Urinary bladder (tissue), 4 donors: ENCODE data around the gene NOL4L. TPM values are rescaled to one million over a fixed set of nuclear protein-coding genes. Genes with fewer than 3 reads are reported as not detected.
"Not testable (repeated sequence)": the region's sequence is repeated elsewhere in the genome, so short reads cannot be mapped to it uniquely, and the experiment has no call there.

Source experiments
- DNase-seq: peaks from one replicate; pipeline ENCODE4 v3.0.0-alpha.2; 2015; ENCODE audit errors: extremely low spot score
- H3K27ac ChIP-seq: one replicate; pipeline ENCODE4 v1.5.1; 2013; ENCODE audit warnings: low read depth, mild to moderate bottlenecking, moderate library complexity
- H3K36me3 ChIP-seq: one replicate; pipeline ENCODE4 v1.6.1; 2013; ENCODE audit warnings: mild to moderate bottlenecking, moderate library complexity; ENCODE audit not compliant: insufficient read depth
- H3K4me1 ChIP-seq: one replicate; pipeline ENCODE4 v1.6.1; 2013; ENCODE audit warnings: mild to moderate bottlenecking, moderate library complexity; ENCODE audit not compliant: insufficient read depth
- H3K4me3 ChIP-seq: one replicate; pipeline ENCODE4 v1.5.1; 2013; ENCODE audit warnings: low read depth, low read length
- WGBS: extraction: QIAGEN DNeasy Blood & Tissue Kit; methylation state at CpG from one replicate; pipeline ENCODE4 v1.1.7; 2013; 5-methylcytosine and 5-hydroxymethylcytosine counted together
- polyA plus RNA-seq: library from polyadenylated mRNA; stranded (reverse); fragments of 200-250 nt; gene quantifications from one replicate; pipeline ENCODE4 v1.2.3, GENCODE V29; 2013
- total RNA-seq: library from RNA; depleted of rRNA; stranded (reverse); fragments of >200 nt; gene quantifications from one replicate; pipeline ENCODE4 v1.2.3, GENCODE V29; 2014
- donor health status: healthy with polysubstance abuse.
- donor health status: healthy.

NOL4L gene
- total and polyA plus RNA-seq, 2 donors: 9.1 to 11.5 TPM

GRCh38 chr20:32497589-32498224 lies 87.4 kb downstream of the NOL4L start:
- Histone ChIP-seq H3K4me3 (no peak overlapping the region), H3K4me1 (no peaks in the 10 kb centered on the region), H3K27ac (no peak overlapping the region), H3K36me3 (no peaks in the 10 kb centered on the region)
- no peak for DNase-seq
- 59% methylated on average over 13 of the region's 13 CpGs for WGBS

DNA sequence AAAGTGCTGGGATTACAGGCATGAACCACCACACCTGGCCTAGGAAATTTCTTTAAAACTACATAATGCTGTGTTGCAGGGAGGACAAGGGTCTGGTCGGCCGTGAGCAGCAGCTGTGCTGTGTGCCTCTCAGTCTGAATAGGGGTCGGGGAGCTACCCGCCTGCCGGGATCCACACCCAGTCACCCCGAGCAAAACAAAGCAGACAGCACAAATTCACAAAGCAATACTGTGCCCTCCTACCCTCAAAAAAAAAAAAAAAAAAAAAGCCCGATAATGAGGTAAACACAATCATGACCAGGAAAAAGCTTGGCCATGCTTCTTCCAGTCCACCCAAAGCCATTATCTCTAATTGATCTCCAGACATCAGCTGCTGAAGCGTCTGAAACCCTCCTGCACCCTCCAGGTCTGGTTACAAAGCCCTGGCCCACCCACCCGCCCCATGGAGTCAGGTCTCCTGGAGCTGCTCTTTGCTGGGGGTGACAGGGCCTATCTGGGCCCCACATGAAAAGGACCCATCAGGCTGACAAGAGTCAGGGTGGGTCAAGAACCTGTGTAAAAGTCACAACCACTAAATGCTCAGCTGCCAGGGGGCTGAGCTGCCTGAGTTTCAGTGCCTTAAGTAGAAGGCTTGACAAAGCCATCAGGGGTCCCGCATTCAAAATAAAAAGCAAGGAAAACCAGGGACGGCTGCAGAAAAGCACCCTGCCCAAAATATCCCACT lies 88.2 kb downstream of the NOL4L start:
- Histone ChIP-seq H3K36me3 (no peaks in the 10 kb centered on the region), H3K4me3 (no peak overlapping the region), H3K4me1 (no peaks in the 10 kb centered on the region), H3K27ac (no peak overlapping the region)
- 79% methylated on average over 11 of the region's 11 CpGs for WGBS
- DNase-seq: no peak

DNA sequence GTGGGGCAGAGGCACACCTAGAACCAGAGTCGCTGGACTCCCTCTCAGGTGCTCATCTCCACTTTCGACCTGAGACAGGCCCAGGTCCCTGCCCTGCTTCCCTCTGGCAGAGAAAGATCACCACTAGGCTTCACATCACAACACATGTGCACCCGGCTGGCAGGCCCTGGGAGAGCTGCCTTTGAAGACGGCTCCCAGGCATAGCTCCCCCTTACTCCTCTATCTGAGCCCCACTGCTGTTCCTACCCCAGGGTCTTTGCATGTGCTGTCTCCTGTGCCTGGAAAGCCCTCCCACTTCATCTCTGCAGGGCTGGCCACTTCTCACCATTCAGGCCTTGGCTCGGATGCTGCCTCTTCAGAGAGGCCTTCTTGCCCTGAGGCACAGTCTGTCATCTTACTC lies 89.2 kb downstream of the NOL4L start:
- Histone ChIP-seq H3K4me3 (no peak overlapping the region), H3K4me1 (no peaks in the 10 kb centered on the region), H3K27ac (no peak overlapping the region), H3K36me3 (no peaks in the 10 kb centered on the region)
- 96% methylated on average over 5 of the region's 5 CpGs for WGBS
- DNase-seq: no peak

DNA sequence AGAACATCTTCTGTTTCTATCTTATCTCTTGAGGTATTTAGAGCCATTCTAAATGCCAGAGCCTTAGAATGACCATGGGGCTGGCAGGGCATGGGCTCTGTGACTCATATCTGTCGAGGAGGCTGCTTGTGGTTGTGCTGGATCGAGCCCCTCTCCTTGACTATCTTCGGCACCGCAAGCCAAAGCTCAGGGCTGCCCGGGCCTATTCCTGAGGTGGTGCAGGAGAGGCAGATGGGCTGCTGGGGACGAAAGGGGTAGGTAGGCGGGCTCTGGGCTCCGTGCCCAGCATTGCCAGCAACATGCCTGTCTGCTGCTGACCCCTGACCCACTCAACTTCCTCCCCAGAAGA lies 89.9 kb downstream of the NOL4L start:
- WGBS: 76% methylated on average over 8 of the region's 8 CpGs

GRCh38 chr20:32494483-32495216 lies 90.5 kb downstream of the NOL4L start:
- Histone ChIP-seq H3K4me3 (no peak overlapping the region), H3K4me1 (no peaks in the 10 kb centered on the region), H3K27ac (no peak overlapping the region), H3K36me3 (no peaks in the 10 kb centered on the region)
- 88% methylated on average over 11 of the region's 11 CpGs for WGBS
- DNase-seq: no peak

More for the DNA sequence above, 89.9 kb downstream of the NOL4L start:
- H3K36me3 ChIP-seq: no peaks in the 10 kb centered on the region
- no peak overlapping the region for H3K4me3 ChIP-seq
- H3K4me1 ChIP-seq: no peaks in the 10 kb centered on the region
- H3K27ac ChIP-seq: no peak overlapping the region
- no peak for DNase-seq

DNA sequence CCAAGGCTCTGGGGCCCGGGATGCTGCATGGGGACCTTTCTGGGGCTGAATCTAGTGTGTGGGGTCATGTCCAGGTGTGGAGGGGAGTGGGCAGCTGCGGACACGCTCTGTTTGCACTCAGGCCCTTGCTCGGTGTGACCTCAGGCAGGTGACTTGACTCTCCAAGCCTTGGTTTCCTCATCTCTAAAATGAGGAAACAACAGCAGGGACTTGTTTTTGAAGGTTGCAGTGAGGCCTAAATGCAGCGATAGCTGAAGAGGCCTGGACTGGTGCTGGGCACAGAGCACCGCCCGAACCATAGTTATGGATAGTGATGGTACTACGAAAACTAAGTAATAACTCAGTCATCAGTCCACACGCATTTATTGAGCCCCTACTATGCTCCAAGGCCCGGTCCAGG lies 91.8 kb downstream of the NOL4L start:
- 96% methylated on average over 10 of the region's 10 CpGs for WGBS
- Histone ChIP-seq H3K36me3 (no peaks in the 10 kb centered on the region), H3K27ac (no peak overlapping the region), H3K4me3 (no peak overlapping the region), H3K4me1 (no peaks in the 10 kb centered on the region)
- no peak for DNase-seq

- not testable (repeated sequence) for DNase-seq
These were observed 93.4 kb downstream of the NOL4L start for GRCh38 chr20:32491764-32492151.

DNA sequence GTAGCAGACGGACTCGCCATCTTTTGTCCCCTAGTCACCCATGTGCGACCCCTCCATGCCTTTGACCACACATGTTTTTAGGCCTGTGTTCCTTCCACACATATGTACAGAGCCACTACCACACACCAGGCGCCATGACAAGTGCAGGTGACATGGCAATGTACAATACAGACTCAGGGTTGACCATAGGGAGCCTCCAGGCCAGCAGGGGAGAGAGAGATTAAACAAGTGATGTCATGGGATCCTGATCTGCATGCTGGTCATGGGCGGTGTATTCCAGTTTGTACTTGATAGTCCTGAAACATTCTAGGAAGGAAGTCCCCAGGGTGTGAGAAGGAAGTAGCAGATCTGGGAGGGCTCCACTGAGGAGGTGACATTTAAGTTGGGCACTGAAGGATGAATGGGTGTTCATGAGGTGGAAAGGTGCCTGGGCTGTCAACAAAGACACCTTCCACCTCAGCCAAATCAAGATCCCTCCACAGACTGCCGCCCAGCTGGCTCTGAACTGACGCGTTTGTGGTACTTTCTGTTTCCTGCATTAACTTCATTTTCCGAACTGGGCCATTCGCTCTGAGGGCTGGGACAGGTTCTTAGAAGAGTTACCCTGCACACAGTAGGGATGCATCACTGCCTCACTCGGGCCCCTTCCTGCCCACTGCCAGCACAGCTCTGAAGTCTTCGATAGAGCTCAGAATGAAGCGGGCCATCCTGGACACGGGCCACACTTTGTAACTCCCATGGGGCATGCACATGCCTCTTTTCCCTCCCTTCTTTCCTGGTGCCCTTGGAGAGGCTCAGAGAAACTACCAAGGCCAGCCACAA lies 94.0 kb downstream of the NOL4L start:
- no peak overlapping the region for H3K27ac ChIP-seq
- no peaks in the 10 kb centered on the region for H3K36me3 ChIP-seq
- 97% methylated on average over 14 of the region's 14 CpGs for WGBS
- no peak overlapping the region for H3K4me3 ChIP-seq
- no peaks in the 10 kb centered on the region for H3K4me1 ChIP-seq
- no peak for DNase-seq

More at GRCh38 chr20:32491764-32492151, 93.4 kb downstream of the NOL4L start:
- WGBS: 94% methylated on average over 3 of the region's 3 CpGs
- H3K36me3 ChIP-seq, H3K4me3 ChIP-seq, H3K27ac ChIP-seq, H3K4me1 ChIP-seq: not testable (repeated sequence)

- Histone ChIP-seq H3K4me3 (no peak overlapping the region), H3K36me3 (no peaks in the 10 kb centered on the region), H3K4me1 (no peaks in the 10 kb centered on the region), H3K27ac (no peak overlapping the region)
- 97% methylated on average over 7 of the region's 7 CpGs for WGBS
- no peak for DNase-seq
These were observed 96.9 kb downstream of the NOL4L start for GRCh38 chr20:32488066-32488838.

DNA sequence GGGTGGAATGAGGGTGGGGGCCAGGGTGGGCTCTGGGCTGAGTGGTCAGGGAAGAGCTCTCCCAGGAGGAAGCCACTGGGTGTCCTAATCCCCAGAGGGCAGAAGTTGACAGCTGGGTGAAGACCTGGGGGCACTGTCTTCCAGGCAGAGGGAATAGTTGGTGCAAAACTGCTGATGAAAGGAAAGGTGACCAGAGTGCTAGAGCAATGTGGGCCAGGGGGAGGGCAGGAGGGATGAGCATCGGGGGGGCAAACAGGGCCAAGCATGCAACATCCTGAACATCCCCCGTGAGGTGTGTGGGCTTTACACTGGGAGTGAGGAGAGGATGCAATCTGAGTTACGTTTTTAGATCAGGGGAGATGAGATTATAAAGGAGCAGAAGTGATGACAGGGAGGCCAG lies 97.8 kb downstream of the NOL4L start:
- 88% methylated on average over 3 of the region's 3 CpGs for WGBS
- H3K27ac ChIP-seq: no peak overlapping the region
- H3K36me3 ChIP-seq: no peaks in the 10 kb centered on the region
- no peak for DNase-seq
- H3K4me1 ChIP-seq: no peaks in the 10 kb centered on the region
- no peak overlapping the region for H3K4me3 ChIP-seq

DNA sequence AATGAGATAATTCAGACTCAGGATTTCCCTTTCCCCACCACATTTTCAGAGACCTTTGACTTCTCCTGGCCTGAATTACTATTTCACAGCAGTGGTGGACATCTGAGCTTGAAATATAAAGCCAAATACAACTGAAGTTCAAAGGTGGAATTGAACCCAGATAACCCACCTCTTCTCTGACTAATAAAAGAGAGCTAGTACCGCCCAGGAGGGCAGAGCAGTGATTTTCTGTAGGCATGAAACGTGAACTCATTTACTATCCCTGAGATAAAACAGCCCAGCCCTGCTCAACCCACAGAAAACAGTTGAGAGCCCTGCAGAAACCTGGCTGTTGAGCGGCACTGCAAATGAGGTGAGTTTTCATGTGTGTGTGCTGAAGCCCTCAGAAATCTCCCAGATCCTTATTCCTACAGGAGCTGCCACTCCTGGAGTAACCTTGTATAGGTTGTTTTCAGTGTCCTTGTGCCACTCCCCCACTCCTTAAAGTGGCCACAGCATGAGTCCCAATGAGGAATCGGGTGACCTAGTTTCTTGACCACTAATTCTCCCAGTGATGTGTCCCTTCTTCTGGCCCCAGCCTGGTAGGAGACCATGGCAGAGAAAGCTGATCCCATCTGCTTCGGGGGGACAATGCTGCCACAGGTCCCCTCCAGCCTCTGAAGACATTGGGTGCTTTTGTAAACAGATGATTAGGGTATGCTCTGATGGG lies 99.2 kb downstream of the NOL4L start:
- Histone ChIP-seq H3K36me3 (no peaks in the 10 kb centered on the region), H3K4me1 (no peaks in the 10 kb centered on the region), H3K27ac (no peak overlapping the region), H3K4me3 (no peak overlapping the region)
- no peak for DNase-seq
- WGBS: 70% methylated on average over 5 of the region's 5 CpGs

GRCh38 chr20:32484958-32485769 lies 100.0 kb downstream of the NOL4L start:
- Histone ChIP-seq H3K4me1 (no peaks in the 10 kb centered on the region), H3K4me3 (peak overlapping the region; percentile 94), H3K27ac (no peak overlapping the region), H3K36me3 (no peaks in the 10 kb centered on the region)
- DNase-seq: peak; percentile 83
- WGBS: 5% methylated on average over 20 of the region's 20 CpGs
